ENCODE measurements around the gene CYB561D1. TPM values are rescaled to one million over a fixed set of nuclear protein-coding genes. Genes with fewer than 3 reads are reported as not detected.

Gene CYB561D1
- total RNA-seq, 2 experiments from 2014 or later = 6.6 to 8.5 TPM

GRCh38 chr1:109503935-109504334, 10.0 kb downstream of the CYB561D1 start:
- CTCF ChIA-PET = interaction anchor here (1.1 to 35.8 kb wide), 5 partner anchors 5 to 136 kb away, joined by 3 to 1207 read pairs (median 375); partner anchors contain the start of genes AMIGO1, CYB561D1 and GPR61
- Mint-ChIP-seq H3K36me3 (ENCODE audit: low read depth) (peaks cover 4% of the 10 kb centered on the region), H3K4me1 (ENCODE audit: low read depth) (peaks cover 88% of the 10 kb centered on the region), H3K4me3 (no peak overlapping the region), H3K9me3 (peaks cover 4% of the 10 kb centered on the region), H3K27me3 (ENCODE audit: low read depth) (no peaks in the 10 kb centered on the region), H3K27ac (peak overlapping the region; percentile 91)
- intact Hi-C loops (cut with micrococcal nuclease) = loop anchor here (5.0 kb wide), 2 partner anchors 113 to 403 kb away; partner anchors contain the start of genes AMPD2 and GNAT2
- DNase-seq = no peak

DNA sequence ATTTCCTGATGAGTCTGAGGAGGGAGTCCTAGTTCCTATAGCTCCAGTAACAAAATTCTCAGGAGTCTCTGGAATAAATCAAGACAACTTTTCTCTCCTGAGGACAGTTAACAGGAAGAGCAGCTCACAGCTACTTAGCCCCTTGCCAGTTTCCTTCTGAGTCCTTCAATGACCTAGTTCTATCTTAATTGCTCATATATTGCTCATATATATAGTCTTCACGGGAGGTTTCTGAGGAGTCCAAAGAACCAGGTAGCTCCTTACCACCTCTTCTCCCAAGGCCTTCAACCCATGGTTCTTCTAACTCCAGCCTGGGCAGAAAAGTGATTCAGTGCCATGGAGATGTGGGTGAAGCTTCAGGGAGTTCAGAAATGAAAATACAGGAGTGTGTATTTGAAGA, 11.1 kb downstream of the CYB561D1 start:
- Mint-ChIP-seq H3K36me3 (ENCODE audit: low read depth) (peaks cover 4% of the 10 kb centered on the region), H3K4me1 (ENCODE audit: low read depth) (peaks cover 83% of the 10 kb centered on the region), H3K9me3 (peaks cover 4% of the 10 kb centered on the region), H3K4me3 (no peak overlapping the region), H3K27ac (peak overlapping the region; percentile 80), H3K27me3 (ENCODE audit: low read depth) (no peaks in the 10 kb centered on the region)
- intact Hi-C loops (cut with micrococcal nuclease) = loop anchor here (5.0 kb wide), 3 partner anchors 112 to 413 kb away; partner anchors contain the start of genes AMPD2, GNAT2 and TMEM167B
- CTCF ChIA-PET = interaction anchor here (0.8 to 35.8 kb wide), 6 partner anchors 9 to 80 kb away, joined by 3 to 1207 read pairs (median 4); partner anchors contain the start of genes ATXN7L2, CYB561D1 and GPR61
- no peak for DNase-seq

DNA sequence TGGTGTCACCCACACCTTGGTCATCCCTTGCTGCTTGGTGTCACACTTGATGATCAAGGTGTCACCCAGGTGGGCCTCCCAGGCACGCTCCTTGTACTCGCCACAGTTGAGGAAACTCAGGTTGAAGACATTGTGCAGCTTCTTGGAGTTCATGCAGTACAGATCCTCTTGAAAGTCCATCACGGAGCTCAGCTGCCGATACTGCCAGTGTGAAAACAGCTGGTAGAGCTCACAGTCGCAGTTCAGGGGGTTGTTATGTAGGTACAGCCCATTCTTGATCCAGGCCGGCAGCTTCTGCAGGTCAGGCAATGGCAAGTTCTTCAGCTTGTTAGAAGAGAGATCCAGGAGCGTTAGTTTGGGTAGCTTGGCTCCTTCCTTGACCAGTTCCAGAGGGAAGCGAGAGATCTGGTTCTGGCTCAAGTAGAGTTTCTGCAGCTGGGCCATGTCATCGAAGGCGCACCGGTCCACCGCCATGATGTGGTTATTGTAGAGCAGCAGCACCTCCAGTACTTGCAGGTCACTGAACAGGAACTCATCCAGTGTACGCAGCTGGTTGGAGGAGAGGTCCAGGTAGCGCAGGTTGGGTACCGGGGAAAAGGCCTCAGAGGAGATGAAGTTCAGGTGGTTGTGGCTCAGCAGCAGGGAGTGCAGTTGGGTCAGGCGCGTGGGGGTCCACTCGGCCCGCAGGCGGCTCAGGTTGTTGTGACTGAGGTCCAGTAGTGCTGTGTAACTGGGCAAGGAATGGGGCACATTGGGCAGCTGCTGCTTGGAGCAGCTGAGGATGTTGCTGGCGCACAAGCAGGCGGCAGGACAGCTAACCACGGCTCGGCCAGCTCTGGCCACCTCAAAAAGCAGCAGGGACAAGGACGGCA, 14.3 kb downstream of the CYB561D1 start:
- intact Hi-C loops (cut with micrococcal nuclease) = loop anchor here (2.0 to 5.0 kb wide), 2 partner anchors 25 to 416 kb away; partner anchors contain the start of genes ATXN7L2 and TMEM167B
- peaks cover 4% of the 10 kb centered on the region for H3K9me3 Mint-ChIP-seq

DNA sequence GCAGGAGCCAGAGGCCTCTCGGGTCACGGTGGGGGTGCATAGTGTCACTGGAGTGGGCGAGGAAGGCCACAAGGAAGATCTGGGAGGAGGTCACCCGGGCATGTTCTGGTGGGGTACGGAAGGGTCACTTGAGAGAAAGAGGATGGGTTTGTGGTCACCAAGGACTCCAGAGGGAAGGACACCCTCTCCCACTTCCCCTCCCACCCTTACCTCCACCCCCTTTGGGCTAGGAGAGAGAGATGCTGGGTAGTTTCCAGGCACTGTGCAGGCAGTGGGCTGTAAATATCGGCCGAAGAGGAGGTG, 14.9 kb downstream of the CYB561D1 start:
- intact Hi-C loops (cut with micrococcal nuclease) = loop anchor here (2.0 to 5.0 kb wide), 2 partner anchors 26 to 417 kb away; partner anchors contain the start of genes ATXN7L2 and TMEM167B
- H3K4me1 Mint-ChIP-seq (ENCODE audit: low read depth) = peaks cover 63% of the 10 kb centered on the region
- H3K27ac Mint-ChIP-seq = no peak overlapping the region
- H3K27me3 Mint-ChIP-seq (ENCODE audit: low read depth) = no peaks in the 10 kb centered on the region
- CTCF ChIA-PET = interaction anchor here (21.4 to 35.8 kb wide), 2 partner anchors 13 to 22 kb away, joined by 375 to 1207 read pairs; partner anchors contain the start of genes CYB561D1 and GPR61
- DNase-seq = no peak
- H3K36me3 Mint-ChIP-seq (ENCODE audit: low read depth) = peaks cover 4% of the 10 kb centered on the region
- H3K9me3 Mint-ChIP-seq = peaks cover 4% of the 10 kb centered on the region
- peak overlapping the region; percentile 85 for H3K4me3 Mint-ChIP-seq

More for the DNA sequence above, 14.3 kb downstream of the CYB561D1 start:
- Mint-ChIP-seq H3K4me1 (ENCODE audit: low read depth) (peaks cover 68% of the 10 kb centered on the region), H3K36me3 (ENCODE audit: low read depth) (peaks cover 4% of the 10 kb centered on the region), H3K4me3 (peak overlapping the region; percentile 85), H3K27me3 (ENCODE audit: low read depth) (no peaks in the 10 kb centered on the region), H3K27ac (no peak overlapping the region)
- DNase-seq = no peak
- CTCF ChIA-PET = interaction anchor here (21.4 to 35.8 kb wide), 2 partner anchors 12 to 23 kb away, joined by 375 to 1207 read pairs; partner anchors contain the start of genes CYB561D1 and GPR61

DNA sequence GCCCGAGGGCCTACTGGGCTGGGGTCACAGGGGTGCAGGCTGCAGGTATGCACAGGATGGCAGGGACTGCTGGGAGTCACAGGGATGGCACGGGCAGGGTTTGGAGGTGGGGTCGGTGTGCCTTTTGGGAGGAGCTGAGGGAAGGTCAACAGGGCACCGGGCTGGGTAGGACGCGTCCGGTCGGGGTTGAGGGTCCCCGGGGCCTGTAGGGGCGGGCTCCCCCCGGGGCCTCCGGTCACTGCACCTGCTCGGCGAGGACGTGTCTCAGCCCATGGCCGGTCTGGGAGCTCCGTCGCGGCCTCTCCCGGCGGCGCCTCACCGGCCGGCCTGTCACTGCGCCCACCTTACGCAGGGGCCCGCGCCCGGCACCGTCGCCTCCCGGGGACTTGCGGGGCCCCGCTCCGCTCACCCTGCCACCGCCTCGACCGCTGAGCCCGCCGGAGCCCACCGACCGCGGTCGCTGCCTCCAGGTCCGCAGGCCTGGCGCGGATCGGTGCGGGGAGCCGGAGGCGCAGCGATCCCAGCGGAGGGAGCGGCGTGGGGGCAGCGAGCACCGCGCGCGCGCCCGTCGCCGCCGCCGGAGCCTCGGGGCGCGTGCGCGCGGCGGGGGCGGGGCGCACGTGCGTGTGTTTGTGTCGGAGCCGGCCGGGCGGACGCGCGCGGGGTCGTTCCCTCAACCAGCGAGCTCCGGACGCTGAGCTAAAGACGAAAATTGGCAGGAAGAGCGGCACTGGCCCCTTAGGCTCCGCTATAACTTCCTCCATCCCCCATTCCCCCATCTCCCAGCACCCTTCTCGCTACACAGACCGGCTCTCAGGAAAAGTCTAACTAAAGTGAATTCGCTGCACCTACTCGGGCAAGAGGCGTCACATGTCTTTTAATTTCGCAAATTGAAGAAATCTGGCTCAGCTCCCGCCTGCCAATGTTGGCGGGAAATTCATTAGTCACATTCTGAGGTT, 15.6 kb downstream of the CYB561D1 start, which contains the start of gene AMIGO1:
TSS of gene AMIGO1 (minus strand) at position 552 of the 959 bp plus-strand sequence. CDS start 815 bp downstream, outside the sequence.
- Mint-ChIP-seq H3K27me3 (ENCODE audit: low read depth) (no peaks in the 10 kb centered on the region), H3K4me1 (ENCODE audit: low read depth) (peaks cover 59% of the 10 kb centered on the region), H3K36me3 (ENCODE audit: low read depth) (peaks cover 4% of the 10 kb centered on the region), H3K4me3 (peak within 1 kb of the TSS; percentile 88), H3K27ac (peak within 1 kb of the TSS; percentile 73), H3K9me3 (peaks cover 4% of the 10 kb centered on the region)
- intact Hi-C loops (cut with micrococcal nuclease) = loop anchor here (2.0 to 5.0 kb wide), 2 partner anchors 27 to 417 kb away; partner anchors contain the start of genes ATXN7L2 and TMEM167B
- CTCF ChIA-PET = interaction anchor here (0.9 to 35.8 kb wide), 3 partner anchors 14 to 84 kb away, joined by 3 to 1207 read pairs (median 375); partner anchors contain the start of genes CYB561D1, GPR61 and PSMA5
- peak; percentile 54 for DNase-seq

- H3K9me3 Mint-ChIP-seq = no peaks in the 10 kb centered on the region
- DNase-seq = no peak
- H3K27me3 Mint-ChIP-seq (ENCODE audit: low read depth) = no peaks in the 10 kb centered on the region
- no peak overlapping the region for H3K4me3 Mint-ChIP-seq
- no peak overlapping the region for H3K27ac Mint-ChIP-seq
- CTCF ChIA-PET = interaction anchor here (0.7 to 35.8 kb wide), 4 partner anchors 17 to 114 kb away, joined by 3 to 1207 read pairs (median 190); partner anchors contain the start of genes CYB561D1 and GPR61
- peaks cover 2% of the 10 kb centered on the region for H3K36me3 Mint-ChIP-seq (ENCODE audit: low read depth)
- peaks cover 29% of the 10 kb centered on the region for H3K4me1 Mint-ChIP-seq (ENCODE audit: low read depth)
- intact Hi-C loops (cut with micrococcal nuclease) = no loop called here
Measured at GRCh38 chr1:109513110-109513710, 19.3 kb downstream of the CYB561D1 start.

GRCh38 chr1:109514846-109515245, 21.0 kb downstream of the CYB561D1 start:
- no peak overlapping the region for H3K27ac Mint-ChIP-seq
- no peaks in the 10 kb centered on the region for H3K36me3 Mint-ChIP-seq (ENCODE audit: low read depth)
- no peaks in the 10 kb centered on the region for H3K27me3 Mint-ChIP-seq (ENCODE audit: low read depth)
- no peak for DNase-seq
- no peak overlapping the region for H3K4me3 Mint-ChIP-seq
- intact Hi-C loops (cut with micrococcal nuclease) = no loop called here
- H3K9me3 Mint-ChIP-seq = no peaks in the 10 kb centered on the region
- CTCF ChIA-PET = interaction anchor here (0.6 to 35.8 kb wide), 8 partner anchors 10 to 1550 kb away, joined by 3 to 1207 read pairs (median 5); partner anchors contain the start of genes CYB561D1 and GPR61
- peaks cover 18% of the 10 kb centered on the region for H3K4me1 Mint-ChIP-seq (ENCODE audit: low read depth)

DNA sequence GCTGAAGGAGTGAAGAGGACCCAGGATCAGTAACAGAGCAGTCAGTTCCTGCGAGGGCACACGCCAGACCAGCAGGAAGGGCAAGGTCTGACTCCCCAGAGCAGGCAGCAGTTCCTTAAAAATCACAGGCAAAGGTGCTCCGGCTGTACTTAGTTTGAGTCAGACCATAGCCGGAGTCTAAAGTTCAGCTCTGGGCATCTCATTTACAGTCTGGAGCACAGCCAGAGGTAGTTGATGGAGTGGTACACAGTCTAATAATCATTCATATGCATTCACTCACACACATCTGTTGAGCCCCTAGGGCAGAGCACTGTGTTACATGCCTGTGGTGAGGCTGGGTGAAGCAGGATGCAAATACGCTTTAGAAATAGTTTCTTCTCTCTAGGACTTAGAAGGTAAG, 23.0 kb downstream of the CYB561D1 start:
- Mint-ChIP-seq H3K4me1 (ENCODE audit: low read depth) (no peaks in the 10 kb centered on the region), H3K36me3 (ENCODE audit: low read depth) (no peaks in the 10 kb centered on the region), H3K27me3 (ENCODE audit: low read depth) (no peaks in the 10 kb centered on the region), H3K27ac (no peak overlapping the region), H3K4me3 (no peak overlapping the region), H3K9me3 (no peaks in the 10 kb centered on the region)
- intact Hi-C loops (cut with micrococcal nuclease) = no loop called here
- DNase-seq = no peak
- CTCF ChIA-PET = interaction anchor here (0.7 to 35.8 kb wide), 5 partner anchors 14 to 239 kb away, joined by 3 to 1207 read pairs (median 4); partner anchors contain the start of genes CYB561D1 and GPR61

DNA sequence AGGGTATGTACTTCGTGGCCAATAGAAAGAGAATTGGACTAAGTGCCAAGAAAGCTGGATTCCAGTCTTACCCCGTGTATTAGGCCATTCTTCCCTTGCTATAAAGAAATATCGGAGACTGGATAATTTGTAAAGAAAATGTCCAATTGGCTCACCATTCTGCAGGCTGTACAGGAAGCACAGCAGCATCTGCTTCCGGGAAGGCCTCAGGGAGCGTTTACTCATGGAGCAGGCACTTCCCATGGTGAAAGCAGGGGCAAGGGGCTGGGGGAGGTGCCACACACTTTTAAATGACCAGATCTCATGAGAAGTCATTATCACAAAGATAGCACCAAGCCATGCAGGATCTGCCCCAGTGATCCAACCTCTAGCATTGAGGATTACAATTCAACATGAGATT, 23.4 kb downstream of the CYB561D1 start:
- Mint-ChIP-seq H3K27ac (no peak overlapping the region), H3K9me3 (no peaks in the 10 kb centered on the region), H3K36me3 (ENCODE audit: low read depth) (no peaks in the 10 kb centered on the region), H3K4me1 (ENCODE audit: low read depth) (no peaks in the 10 kb centered on the region), H3K4me3 (no peak overlapping the region), H3K27me3 (ENCODE audit: low read depth) (no peaks in the 10 kb centered on the region)
- intact Hi-C loops (cut with micrococcal nuclease) = no loop called here
- CTCF ChIA-PET = interaction anchor here (21.4 to 35.8 kb wide), 2 partner anchors 14 to 21 kb away, joined by 375 to 1207 read pairs; partner anchors contain the start of genes CYB561D1 and GPR61
- no peak for DNase-seq

DNA sequence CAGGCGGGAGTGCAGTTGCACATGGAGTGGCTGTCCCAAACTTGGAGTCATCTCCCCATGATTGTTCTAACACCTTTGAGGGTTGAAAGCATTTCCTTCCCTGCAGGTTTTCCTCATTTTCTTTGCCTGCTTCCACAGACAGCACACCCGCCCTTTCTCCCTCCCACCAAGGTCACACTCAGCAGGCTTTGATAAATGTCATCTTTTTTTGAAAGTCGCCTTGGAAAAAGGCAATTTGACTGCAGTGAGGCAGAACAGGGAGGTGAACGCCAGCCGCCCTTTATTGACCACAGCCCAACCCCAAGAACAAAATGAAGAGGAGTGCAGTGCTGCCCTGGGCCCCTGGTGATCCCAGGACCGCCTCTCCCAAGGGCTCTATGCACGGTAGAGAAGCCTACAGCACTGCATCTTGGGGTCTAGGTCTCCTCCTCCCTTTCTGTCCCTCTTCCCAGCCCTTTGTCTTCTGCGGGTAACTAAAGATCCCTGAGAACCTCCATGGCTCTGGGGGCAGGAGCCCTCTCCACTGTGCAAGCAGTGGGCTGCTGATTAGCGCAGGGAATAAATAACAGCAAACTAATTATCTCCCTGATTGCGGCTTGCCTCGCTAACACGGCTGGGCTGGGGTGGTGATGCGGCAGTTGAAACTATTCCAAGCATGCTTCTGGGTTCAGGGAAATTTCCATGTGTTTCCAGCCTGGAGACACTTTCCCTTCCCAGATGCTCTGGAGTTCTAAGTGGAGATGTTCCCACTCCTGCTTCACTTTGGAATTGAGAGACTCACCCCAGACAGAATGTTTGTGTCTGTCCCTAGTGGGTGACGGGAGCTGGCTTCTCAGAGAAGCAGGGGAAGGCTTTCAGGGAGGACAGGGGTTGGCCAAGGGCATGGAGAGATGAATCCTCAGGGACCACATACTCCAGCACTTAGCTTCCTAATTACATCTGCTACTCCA, 27.4 kb downstream of the CYB561D1 start:
- no peaks in the 10 kb centered on the region for H3K9me3 Mint-ChIP-seq
- CTCF ChIA-PET = interaction anchor here (0.6 to 19.9 kb wide), 6 partner anchors 11 to 243 kb away, joined by 3 to 1207 read pairs (median 10); partner anchors contain the start of genes AMIGO1, ATXN7L2 and CYB561D1
- no peaks in the 10 kb centered on the region for H3K27me3 Mint-ChIP-seq (ENCODE audit: low read depth)
- no peaks in the 10 kb centered on the region for H3K4me1 Mint-ChIP-seq (ENCODE audit: low read depth)
- intact Hi-C loops (cut with micrococcal nuclease) = no loop called here
- no peaks in the 10 kb centered on the region for H3K36me3 Mint-ChIP-seq (ENCODE audit: low read depth)
- DNase-seq = no peak
- no peak overlapping the region for H3K4me3 Mint-ChIP-seq
- no peak overlapping the region for H3K27ac Mint-ChIP-seq
